Nephron (organoid): ENCODE results near the gene LHCGR.

Experiments used
- H3K27ac Mint-ChIP-seq, 3 experiments: 2 replicates each; pipeline ENCODE4 v1.8.0; 2020; ENCODE audit warnings: mixed read lengths in 3 of 3, mild to moderate bottlenecking in 2 of 3, moderate library complexity in 1 of 3
- H3K27me3 Mint-ChIP-seq: 2 replicates; pipeline ENCODE4 v1.8.0; 2021; ENCODE audit warnings: low read depth, mild to moderate bottlenecking, moderate library complexity, mixed read lengths
- H3K36me3 Mint-ChIP-seq: 2 replicates; pipeline ENCODE4 v1.8.0; 2020; ENCODE audit warnings: low read depth, mixed read lengths
- H3K4me1 Mint-ChIP-seq: 2 replicates; pipeline ENCODE4 v1.8.0; 2020; ENCODE audit warnings: mixed read lengths
- H3K4me3 Mint-ChIP-seq, 3 experiments: 2 replicates each; pipeline ENCODE4 v1.8.0; 2020; ENCODE audit warnings: mild to moderate bottlenecking in 3 of 3, mixed read lengths in 3 of 3, moderate library complexity in 2 of 3
- H3K9me3 Mint-ChIP-seq: 2 replicates; pipeline ENCODE4 v1.8.0; 2020; ENCODE audit warnings: mixed read lengths
- TF ChIP-seq, protein P1 (sequence below), 3 experiments: fragments of 200-600 bp; sonication (generic); IDR thresholded peaks; one replicate each; pipeline ENCODE4 v1.5.0; 2021; ENCODE audit warnings: antibody characterized with exemption in 3 of 3; ENCODE audit not compliant: unreplicated experiment in 3 of 3

The LHCGR gene

DNA sequence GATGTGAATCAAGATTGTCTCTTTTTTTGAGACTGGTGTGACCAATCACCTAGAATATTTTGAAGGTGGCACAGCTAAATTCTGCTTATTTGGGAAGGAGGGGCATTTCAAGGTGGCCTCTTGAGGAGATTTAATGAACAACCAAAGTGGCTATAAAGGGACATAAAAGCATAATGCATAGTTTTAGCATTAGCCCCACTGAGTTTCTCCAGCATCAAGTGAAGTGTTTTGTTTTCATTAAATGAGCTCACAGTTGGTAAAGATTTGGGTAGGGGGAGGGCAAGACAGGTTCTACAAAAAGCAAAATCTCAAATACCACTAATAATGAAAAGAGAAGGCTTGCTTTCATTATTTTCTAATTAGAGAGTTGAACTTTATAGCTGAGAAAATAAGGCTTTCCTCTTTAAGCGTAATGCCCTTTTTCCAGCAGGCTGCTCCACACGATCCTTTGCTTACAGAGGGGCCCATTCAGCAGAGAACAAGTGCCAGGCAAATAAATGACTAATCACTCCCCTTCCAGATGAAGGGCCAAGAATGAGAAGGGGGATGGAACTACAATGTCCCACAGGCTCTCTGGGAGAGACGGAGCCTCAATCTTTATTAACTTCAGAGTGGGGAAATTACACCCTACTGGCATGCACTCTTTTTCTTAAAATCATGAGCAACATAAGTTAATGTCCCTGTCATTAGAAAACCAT is 35.9 kb downstream of the LHCGR start:
- TF ChIP-seq, protein P1, sequence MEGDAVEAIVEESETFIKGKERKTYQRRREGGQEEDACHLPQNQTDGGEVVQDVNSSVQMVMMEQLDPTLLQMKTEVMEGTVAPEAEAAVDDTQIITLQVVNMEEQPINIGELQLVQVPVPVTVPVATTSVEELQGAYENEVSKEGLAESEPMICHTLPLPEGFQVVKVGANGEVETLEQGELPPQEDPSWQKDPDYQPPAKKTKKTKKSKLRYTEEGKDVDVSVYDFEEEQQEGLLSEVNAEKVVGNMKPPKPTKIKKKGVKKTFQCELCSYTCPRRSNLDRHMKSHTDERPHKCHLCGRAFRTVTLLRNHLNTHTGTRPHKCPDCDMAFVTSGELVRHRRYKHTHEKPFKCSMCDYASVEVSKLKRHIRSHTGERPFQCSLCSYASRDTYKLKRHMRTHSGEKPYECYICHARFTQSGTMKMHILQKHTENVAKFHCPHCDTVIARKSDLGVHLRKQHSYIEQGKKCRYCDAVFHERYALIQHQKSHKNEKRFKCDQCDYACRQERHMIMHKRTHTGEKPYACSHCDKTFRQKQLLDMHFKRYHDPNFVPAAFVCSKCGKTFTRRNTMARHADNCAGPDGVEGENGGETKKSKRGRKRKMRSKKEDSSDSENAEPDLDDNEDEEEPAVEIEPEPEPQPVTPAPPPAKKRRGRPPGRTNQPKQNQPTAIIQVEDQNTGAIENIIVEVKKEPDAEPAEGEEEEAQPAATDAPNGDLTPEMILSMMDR (IDR thresholded peaks at IDR 0.05; ENCODE audit: unreplicated experiment in 3 of 3): no peak
- Mint-ChIP-seq H3K27ac (peak overlapping the region; percentile 30 to 69 (median 60)), H3K9me3 (no peaks in the 10 kb centered on the region), H3K4me1 (peaks cover 28% of the 10 kb centered on the region), H3K36me3 (no peaks in the 10 kb centered on the region), H3K4me3 (no peak overlapping the region), H3K27me3 (peaks cover 13% of the 10 kb centered on the region)

DNA sequence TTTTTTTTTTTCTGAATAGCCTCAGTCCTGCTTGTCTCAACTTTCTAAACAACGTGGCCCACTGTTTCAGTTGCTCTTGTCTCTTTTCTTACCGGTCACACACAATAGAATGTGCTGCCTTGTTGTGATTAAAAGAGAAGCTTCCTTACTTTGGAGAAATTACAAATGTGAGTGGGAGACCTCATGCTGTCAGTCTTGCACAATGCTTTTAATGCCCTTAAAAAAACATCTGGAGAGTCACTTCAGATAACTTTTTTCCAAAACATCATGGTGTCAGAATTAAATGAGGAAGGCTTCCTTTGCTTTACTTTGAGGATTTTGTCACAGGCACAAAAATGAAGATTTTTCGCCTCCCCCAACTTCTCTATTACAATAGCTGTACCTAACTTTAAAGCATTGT is 37.7 kb downstream of the LHCGR start:
- H3K4me3 Mint-ChIP-seq: no peak overlapping the region
- no peak overlapping the region for H3K27ac Mint-ChIP-seq
- TF ChIP-seq, protein P1 (IDR thresholded peaks at IDR 0.05; ENCODE audit: unreplicated experiment in 3 of 3): no peak
- H3K9me3 Mint-ChIP-seq: no peaks in the 10 kb centered on the region
- no peaks in the 10 kb centered on the region for H3K36me3 Mint-ChIP-seq
- H3K27me3 Mint-ChIP-seq: peaks cover 16% of the 10 kb centered on the region
- peaks cover 41% of the 10 kb centered on the region for H3K4me1 Mint-ChIP-seq

DNA sequence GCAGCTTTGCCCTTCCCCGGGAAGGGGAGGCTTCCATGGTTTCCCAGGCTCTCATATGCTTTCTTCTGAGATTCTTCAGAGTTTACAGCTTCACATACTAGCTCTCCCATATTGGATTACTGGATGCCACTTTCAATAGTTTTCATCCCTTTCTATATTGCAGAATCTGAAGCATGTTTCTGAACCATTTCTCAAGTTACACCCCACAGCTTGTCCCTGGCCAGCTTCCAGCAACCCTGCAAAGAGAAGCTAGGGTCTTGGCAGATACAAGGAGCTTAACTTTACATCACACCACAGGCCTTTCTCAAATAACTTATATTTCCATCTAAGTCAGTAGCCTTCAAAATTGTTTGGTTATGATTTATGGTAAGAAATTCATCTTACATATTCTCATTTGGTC is 39.6 kb downstream of the LHCGR start:
- TF ChIP-seq, protein P1 (IDR thresholded peaks at IDR 0.05; ENCODE audit: unreplicated experiment in 3 of 3): no peak
- no peaks in the 10 kb centered on the region for H3K9me3 Mint-ChIP-seq
- no peaks in the 10 kb centered on the region for H3K36me3 Mint-ChIP-seq
- peaks cover 20% of the 10 kb centered on the region for H3K27me3 Mint-ChIP-seq
- H3K4me1 Mint-ChIP-seq: peaks cover 41% of the 10 kb centered on the region
- no peak overlapping the region for H3K4me3 Mint-ChIP-seq
- peak overlapping the region; percentile 59 to 74 (median 69) for H3K27ac Mint-ChIP-seq

DNA sequence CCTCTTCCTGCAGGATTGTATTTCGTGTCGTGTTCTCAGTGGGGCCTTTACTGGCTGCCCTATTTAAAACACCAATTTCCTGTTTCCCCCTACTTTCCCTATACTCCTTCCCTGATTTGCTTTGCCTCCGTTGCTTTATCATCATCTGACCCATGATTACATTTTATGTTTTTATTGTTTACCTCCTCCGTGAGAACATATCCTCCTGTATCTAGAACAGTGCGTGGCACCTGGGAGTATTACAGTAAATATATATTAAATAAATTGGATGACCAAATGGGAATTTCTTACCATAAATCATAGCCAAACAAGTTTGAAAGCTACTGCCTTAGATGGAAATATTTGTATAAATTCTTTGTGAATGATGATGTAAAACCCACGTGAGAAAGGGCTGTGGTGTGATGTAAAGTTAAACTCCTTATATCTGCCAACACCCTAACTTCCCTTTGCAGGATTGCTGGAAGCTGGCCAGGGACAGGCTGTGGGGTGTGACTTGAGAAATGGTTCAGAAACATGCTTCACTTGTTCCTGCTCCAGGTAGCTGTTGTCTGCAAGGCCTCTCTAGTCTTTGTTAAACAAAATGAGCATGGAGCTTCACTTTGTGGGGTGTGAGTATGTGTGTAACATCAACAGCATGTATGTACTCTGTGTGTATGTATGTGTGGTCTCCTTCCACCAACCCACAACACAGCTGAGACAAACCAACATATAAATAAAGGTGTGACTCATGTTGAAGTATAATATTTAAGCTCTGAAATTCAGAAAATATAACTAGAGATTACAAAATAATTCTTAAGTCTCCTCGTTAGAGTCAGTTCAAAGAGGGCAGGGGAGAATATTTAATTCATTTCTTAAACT is 40.3 kb downstream of the LHCGR start:
- H3K4me1 Mint-ChIP-seq: peaks cover 41% of the 10 kb centered on the region
- H3K4me3 Mint-ChIP-seq: no peak overlapping the region
- TF ChIP-seq, protein P1 (IDR thresholded peaks at IDR 0.05; ENCODE audit: unreplicated experiment in 3 of 3): no peak
- H3K9me3 Mint-ChIP-seq: no peaks in the 10 kb centered on the region
- H3K27ac Mint-ChIP-seq: peak overlapping the region; percentile 59 to 74 (median 69)
- no peaks in the 10 kb centered on the region for H3K36me3 Mint-ChIP-seq
- peaks cover 21% of the 10 kb centered on the region for H3K27me3 Mint-ChIP-seq

DNA sequence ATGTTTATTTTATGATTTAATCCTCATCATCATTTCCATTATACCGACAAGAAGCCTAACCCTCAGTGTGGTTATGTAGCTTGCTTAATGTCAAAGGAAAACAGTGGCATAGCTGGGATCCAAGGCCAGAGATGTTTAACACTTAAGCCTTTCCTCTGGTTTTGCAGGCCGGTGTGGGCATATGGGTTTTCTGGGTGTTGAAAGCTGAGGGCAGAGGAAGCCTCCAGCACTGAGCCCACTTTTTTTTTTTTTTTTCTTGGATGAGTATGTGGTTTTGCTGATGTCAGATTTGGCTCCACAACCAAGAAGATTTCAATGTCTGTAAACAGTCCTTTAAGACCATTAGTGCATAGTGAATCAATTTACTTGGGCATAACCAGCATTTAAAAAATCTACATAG is 41.3 kb downstream of the LHCGR start:
- Mint-ChIP-seq H3K27ac (peak overlapping the region; percentile 6 to 74 (median 69)), H3K36me3 (no peaks in the 10 kb centered on the region), H3K4me3 (no peak overlapping the region), H3K9me3 (no peaks in the 10 kb centered on the region), H3K4me1 (peaks cover 36% of the 10 kb centered on the region), H3K27me3 (peaks cover 15% of the 10 kb centered on the region)
- TF ChIP-seq, protein P1 (IDR thresholded peaks at IDR 0.05; ENCODE audit: unreplicated experiment in 3 of 3): no peak
